ENCODE results near the gene LGALS9.
"Not testable (repeated sequence)": the region's sequence is repeated elsewhere in the genome, so short reads cannot be mapped to it uniquely, and the experiment has no call there.

LGALS9 gene

DNA sequence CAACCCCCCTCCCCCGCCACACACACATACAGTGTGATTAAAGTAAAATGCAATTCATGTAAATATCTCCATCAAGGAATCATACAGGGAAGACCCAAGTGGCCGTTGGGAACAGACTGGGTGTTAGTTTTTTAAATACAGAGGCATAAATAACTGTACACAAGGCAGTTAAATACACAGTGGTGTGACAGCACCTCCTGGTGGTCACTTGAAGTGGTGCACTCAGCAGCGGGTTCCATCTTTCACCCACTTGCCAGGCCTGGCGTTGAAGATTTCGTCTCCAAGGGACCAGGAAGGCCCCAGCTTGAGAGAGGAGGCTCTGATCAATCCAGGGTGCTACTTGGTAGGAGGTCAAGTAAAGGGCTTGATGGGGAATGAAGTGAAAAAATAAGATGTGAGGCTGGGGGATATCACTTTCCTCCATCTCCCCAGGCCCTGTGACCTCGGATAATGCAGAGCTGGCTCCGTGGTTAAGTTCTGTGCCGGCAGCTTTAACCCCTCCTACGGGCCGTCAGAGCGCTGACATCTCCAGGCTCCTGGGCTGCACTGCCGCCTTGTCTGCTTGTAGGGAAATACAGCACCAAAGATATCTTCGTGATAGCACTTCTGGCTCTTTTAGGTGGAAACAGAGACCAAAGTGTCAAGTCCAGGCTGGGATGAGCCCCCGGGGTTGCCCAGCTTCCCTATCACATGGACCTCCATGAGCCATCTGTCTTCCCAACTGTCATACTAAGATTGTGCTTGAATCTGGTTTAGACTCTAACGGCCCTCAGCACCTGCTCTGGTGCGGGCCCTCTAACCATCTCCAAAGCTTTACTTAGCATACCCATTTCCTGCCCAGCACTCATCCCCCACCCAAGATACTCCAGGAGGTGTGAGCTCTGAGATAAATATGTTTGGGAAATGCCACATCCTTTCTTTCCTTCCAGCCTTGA, 20.7 kb downstream of the LGALS9 start:
- FAIRE-seq (no peak), DNase-seq (ENCODE audit: low spot score) (no peak)

DNA sequence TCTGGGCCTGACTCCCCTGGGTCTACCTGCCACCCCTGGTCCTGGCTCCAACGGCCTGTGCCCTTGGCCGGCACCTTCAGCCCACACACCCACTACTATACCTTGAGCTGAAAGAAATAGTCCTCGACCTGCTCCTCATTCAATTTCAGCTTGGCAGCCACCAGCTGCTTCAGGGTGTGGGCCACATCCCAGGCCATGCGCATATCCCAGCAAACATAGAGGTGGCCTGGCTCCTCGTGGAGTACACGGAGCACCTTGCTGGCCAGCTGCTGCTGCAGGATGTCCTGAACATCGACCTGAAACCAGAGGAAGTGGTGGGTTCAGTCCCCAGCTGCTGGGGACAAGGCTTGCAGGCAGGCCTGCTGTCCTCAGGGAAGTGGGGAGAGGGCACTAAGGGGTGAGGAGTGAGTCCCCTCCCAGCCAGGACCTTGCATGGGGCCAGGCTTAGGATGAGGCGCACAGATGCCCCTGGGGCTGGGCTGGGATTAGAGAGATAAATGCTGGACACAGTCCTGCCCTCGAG, 22.5 kb downstream of the LGALS9 start:
- not testable (repeated sequence) for FAIRE-seq; DNase-seq (ENCODE audit: low spot score)

DNA sequence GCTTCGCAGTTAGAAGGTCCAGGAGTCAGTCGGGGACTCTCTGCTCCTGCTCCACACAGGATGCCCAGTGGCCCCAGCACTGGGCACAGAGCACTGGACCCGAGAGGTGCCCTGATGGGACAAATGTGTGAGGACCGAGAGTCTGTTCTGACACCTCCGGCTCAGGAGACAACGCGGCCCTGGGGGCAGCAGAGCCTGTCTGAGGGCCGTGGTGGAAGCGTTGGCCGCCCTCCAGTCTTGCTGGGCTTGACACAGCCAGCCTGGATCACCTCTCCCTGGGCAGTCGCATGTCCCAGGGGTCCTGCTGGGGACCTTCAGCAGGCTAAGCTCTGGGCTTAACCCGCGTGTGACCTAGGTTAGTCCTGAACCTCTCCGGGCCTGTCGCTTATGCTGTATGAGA, 23.1 kb downstream of the LGALS9 start:
- no peak for FAIRE-seq
- DNase-seq (ENCODE audit: low spot score): no peak

DNA sequence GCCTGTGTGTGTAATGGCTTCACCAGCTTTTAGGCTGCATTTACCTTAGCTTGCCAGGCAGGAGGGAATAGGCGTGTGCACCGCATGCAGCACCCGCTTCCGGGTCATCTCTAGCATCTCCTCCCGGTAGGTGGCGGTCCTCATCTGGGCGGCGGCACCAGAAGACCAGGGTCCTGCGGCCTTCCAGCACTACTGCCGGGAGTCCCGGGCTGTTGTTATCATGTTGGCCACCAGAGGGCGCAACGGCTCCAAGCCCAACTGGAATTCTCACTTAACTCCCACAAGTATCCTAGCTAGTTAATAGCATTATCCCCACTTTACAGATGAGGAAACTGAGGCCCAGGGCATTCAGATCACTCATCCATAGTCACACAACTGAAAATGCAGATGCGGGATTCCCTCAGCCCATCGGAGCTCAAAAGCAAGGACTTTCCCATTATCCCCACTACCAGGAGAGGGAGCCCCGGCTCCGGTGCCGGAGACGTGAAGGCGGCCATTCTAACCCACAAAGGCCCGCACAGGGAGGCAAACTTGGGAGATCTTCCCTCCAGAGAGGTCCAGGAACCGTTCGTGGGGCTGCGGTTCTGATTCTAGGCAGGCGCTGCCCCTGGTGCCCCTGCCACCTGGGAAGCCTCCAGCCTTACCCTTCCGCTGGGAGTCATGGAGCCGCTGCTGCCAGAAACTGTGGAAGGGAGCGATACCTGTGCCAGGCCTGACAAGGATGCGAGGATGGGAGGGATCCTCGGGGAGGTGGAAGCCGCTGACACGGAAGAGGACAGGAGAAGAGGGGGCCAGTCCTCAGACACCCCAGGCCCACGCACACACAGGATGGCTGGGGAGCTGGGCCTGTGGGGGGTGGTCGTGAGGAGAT, 23.9 kb downstream of the LGALS9 start:
- DNase-seq (ENCODE audit: low spot score) (peak; percentile 90), FAIRE-seq (no peak)

DNA sequence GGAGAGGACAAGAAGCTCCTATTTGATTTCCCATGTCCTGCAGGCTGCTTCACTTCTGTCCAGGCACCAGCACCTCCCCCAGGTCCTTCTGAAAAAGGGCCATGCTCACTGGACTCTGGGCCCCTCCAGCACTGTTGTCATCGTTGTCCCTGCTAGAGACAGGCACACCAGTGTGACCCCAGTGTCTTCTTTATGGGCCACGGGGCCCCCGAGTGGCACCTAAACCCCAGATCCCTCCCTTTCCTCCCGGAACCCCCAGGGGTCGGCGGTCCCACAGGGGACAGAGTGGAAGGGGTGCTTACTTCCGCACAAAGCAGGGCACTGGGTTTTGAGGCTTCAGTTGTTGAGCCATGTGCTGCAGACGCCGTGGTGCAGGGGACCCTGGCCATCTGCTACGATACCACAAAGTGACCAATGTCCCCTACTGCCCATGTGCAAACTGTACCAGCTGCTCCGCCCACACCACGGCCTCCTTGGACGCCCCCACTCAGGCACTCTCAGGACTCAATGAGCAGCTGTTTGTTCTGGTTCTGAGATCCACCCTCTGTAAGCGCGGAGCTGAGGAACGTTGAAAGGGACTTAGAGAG, 24.6 kb downstream of the LGALS9 start:
- not testable (repeated sequence) for FAIRE-seq; DNase-seq (ENCODE audit: low spot score)

DNA sequence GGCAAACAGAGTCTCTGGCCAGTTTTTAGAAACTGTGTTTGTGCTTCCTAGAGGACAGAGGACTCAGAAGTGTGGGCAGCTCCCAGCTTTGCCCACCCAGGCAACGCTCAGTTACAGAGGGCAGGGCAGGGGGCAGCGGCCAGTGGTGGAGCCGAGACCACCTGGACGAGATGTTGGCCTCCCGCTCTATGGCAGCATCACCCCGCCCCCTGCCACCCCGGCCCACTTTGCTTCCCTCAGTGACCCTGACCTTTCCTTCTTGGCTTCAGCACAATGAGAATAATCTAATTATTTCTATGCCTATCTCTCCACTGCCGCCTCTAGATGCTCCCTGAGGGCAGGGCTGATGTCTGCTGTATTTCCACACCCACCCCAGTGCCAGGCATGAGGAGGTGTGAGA, 25.6 kb downstream of the LGALS9 start:
- FAIRE-seq; DNase-seq (ENCODE audit: low spot score): not testable (repeated sequence)

DNA sequence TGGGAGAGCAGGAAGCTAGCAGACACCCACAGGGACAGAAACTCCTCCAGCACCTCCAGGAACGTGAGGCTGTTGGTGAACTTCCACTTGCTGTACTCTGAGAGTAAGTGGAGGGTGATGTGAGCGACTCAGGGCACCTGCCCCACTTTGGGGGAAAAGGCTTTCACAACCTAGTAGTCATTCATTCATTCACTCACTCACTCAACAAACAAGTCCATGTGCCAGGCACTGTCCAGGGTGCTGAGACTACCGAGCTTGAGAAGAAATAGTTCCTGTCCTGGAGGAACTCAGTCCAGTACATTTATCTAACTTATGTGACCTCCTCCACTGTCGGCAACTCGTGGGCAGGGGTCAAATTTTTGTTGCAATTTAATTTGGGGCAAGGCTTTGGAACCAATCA, 26.6 kb downstream of the LGALS9 start:
- DNase-seq (ENCODE audit: low spot score) (no peak), FAIRE-seq (no peak)

DNA sequence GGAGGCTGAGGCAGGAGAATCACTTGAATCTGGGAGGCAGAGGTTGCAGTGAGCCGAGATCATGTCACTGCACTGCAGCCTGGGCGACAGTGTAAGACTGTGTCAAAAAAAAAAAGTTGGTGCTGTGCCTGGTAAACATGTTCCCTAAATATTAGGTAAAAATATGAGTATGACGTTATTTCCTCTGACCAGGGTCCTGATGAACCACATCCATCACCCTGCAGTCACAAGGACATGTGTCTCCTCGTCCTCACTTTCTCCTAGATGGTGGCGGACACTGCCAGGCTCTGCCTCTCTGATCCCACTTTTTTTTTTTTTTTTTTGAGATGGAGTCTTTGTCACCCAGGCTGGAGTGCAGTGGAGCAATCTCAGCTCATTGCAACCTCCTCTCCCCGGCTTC, 28.7 kb downstream of the LGALS9 start:
- DNase-seq (ENCODE audit: low spot score) (no peak), FAIRE-seq (no peak)

DNA sequence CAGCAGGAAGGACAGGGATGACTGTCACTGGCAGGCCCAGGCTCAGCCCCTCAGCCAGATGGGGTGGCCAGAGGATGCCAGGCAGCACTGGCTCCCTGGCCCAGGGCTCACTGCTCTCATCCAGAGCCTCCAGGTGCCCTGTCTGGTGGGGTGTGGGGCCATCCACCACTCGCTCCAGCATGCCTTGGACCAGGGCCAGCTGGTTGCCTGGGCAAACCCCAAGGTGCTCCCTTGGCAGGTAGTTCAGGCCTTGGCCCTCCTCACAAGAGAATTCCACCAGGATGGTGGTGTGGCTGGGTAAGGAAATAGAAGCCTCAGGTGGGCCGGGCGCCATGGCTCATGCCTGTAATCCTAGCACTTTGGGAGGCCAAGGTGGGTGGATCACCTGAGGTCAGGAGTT, 29.4 kb downstream of the LGALS9 start:
- no peak for FAIRE-seq
- no peak for DNase-seq (ENCODE audit: low spot score)

DNA sequence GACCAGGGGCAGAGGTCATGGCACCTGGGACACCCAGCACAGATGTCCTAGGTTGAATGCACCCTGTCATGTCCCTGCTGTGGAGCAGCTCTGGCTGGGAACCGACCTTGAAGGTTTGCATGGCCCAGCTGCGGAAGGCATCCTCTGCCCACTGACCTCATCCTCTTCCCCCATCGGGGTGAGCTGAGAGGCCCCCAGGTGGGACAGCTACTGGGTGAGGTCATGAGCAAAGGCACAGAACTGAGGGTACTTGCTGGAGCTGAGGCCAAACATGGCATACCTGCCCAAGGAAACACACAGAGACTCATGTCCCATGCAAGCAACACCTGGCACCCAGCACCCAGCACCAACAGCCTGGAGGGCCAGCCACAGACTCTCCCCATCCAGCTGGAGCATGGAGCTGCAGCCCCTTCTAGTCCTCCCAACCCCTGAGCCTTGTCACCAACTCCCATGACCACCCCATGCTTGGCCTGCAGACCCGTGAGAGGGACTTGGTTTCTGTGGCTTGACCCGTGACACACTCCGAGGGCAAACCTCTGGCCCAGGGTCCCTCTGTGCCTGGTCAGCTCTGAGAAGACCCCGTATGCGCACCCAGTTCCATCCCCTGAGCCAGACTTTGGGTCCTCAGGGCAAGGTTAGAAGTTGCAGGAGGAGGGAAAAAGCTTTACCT, 33.1 kb downstream of the LGALS9 start:
- no peak for FAIRE-seq
- no peak for DNase-seq (ENCODE audit: low spot score)

DNA sequence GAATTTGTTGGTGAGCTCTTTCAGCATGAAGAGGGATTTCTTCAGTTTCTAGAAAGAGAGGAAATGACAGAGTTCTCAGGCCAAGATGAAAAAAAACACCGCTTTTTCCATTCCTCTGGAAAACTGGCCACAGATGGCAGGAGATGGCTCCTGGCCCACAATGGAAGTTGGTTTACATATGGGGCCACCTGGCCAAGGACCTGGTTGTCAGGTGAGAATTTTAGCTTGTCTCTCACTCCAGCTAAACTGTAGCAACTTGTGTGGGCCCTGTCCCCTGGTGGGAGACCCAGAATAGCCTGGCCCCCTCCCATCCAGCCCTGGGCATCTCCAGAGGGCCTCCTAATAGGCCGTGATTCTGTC, 33.6 kb downstream of the LGALS9 start:
- no peak for FAIRE-seq

DNA sequence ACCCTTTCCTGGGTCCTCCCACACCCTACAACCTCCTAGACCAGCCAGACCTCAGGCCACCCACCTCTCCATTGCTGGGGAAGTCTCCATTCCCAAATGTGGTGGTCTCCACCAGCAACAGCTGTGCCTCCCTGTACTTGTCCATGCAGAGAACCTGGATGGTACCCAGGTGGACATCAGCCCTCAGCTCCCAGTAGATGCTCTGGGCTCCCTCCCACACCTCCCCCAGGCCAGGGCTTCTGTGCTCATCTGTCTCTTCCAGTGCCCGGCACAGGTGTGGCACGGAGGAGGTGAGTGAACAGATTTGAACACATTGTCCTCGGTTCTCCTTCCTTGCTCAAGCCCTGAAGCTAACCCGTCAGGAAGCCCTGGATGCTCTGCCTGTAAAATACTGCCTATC, 34.6 kb downstream of the LGALS9 start:
- no peak for FAIRE-seq
- no peak for DNase-seq (ENCODE audit: low spot score)

More for the DNA sequence above, 33.6 kb downstream of the LGALS9 start:
- no peak for DNase-seq (ENCODE audit: low spot score)

DNA sequence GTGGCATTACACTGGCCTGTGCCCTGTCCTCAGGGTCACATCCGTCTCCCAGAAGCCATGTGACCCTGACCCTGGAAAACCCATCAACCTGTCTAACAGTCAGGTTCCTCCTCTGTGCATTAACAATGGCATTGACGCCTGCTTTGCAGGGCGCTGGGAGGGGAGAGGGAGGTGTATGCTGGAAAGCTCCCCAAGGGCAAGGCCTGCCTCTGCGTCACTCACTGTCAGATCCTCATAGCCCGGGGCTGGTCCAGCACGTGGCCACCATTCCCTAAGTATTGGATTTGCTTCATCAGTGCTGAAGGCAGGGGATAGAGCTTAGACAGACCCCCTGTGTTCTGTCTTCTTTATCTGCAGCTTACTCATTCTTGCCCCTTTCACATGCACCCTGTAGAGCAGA, 35.3 kb downstream of the LGALS9 start:
- peak; percentile 66 for FAIRE-seq
- DNase-seq (ENCODE audit: low spot score): not testable (repeated sequence)

DNA sequence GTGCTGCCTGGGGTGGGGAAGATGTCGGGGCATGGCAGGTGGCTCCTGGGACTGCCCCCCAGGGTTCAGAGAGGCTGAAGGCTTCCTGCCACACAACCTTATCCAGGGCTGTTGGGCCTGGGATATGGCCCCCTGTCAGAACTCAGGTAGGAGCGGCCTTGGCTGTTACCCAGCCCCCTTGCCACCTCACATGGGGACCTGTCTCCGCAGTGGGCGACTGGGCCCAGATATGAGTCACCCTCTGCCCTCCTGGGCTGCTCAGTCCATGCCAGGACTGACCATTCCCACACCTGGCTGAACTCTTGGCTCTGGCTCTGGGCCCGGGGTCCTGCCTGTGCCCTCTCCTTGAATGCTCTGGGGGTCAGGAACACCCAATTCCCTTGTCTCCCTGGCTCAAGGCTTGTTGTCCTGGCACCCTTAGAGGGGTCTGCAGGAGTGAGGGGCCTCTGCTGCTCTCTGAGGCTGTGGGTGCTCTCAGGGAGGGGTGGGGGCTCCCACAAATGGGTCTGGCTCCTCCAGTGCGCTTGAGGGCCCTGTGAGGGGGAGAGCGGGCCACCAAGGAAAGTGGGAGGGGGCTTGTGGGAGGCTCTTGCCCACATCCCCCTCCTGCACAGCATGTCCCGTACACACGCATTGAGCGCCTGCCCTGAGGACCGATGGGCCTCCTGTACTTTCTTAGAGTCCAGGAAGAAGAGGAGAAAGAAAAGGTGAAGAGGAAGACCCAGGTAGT, 36.0 kb downstream of the LGALS9 start:
- DNase-seq (ENCODE audit: low spot score) (no peak), FAIRE-seq (no peak)

DNA sequence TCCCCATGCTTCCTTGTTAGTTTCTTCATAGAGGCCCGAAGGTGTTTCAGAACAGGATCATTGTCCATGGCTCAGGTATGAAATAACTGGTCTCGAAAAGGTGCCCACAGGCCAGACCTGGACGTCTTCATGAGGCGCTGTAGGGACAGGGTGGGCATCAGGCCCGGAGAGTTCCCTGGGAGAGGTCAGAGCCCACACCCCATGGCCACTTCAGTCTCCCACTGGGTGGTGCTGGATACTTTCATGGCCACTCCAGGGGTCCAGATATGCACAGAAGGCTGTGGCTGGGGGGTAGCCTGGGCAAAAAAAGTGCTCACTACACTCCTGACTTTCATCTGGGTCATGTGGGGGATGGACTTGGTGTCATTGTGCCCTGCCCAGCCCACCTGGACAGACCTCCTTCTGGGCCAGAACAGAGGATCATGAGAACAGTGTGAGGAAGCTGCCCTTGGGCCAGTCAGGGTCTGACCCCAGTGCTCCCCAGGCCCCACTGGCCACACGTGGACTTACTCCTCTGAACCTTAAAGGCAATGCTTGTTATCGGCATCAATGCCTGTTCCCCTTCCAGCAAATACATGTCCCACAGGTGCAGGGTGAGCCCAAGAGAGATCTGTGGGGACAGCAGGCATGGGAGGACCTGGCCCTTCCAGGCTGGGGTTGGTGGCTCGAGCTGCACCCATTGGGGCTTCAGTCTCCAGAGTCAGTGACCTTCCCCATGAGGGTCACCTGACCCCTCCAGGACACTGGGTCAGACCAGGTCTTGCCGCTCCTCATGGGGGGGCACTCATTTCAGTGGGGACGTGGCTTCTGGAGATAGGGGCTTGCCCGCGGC, 36.9 kb downstream of the LGALS9 start:
- FAIRE-seq: no peak
- no peak for DNase-seq (ENCODE audit: low spot score)

DNA sequence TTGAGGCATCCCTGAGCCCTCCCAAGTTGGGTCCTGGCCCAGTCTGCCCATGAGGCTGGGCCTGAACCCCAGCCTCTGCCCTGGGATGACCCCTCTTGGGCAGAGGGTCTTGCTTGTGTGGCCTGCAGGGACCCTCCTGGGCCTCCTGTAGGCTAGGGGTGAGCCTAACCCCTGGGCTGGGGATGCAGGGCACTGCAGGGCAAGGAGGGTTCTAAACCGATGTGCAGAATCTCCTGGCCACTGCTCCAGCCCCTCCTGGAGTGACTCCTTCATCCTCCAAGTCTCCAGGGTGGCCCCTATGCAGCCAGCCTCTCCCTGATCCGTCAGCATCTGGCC, 37.5 kb downstream of the LGALS9 start:
- DNase-seq (ENCODE audit: low spot score): no peak
- no peak for FAIRE-seq

DNA sequence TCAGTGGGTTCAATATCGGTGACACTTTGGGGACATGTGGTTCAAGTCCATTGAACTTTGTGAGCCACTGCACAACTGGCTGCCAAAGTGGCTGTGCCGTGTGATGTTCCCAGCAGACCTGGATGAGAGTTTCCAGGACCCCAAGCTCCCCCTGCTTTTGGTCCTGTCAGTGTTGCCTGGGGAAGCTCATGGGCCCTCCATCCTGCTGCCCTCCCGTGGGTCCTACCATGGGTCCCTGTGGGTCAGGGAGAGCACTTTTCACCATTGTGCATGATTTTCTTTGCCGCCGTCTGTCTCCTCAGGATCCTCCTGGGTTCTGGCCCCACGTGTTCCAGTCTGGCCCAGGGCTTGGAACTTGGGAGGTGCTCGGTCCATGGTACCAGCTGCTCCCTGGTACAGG, 38.1 kb downstream of the LGALS9 start:
- no peak for DNase-seq (ENCODE audit: low spot score)
- FAIRE-seq: no peak

DNA sequence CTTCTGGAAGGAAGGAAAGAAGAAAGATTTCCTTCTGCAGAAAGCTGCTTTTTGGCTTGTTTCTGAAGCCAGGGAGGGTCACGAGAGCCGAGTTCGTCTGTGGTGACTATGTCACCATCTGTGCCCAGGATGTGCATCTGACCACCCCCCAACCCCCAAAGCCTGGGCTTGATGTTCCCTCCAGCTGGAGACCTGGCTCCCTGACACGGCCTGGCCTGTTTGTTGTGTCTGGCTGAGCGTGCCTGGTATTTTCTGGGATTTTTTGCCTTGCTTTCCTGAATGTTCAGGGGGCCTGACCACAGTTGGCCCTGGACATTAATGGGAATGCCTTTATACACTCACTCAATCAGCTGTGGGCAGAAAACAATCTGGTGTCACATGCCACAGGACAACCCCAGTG, 38.9 kb downstream of the LGALS9 start:
- no peak for FAIRE-seq
- no peak for DNase-seq (ENCODE audit: low spot score)

DNA sequence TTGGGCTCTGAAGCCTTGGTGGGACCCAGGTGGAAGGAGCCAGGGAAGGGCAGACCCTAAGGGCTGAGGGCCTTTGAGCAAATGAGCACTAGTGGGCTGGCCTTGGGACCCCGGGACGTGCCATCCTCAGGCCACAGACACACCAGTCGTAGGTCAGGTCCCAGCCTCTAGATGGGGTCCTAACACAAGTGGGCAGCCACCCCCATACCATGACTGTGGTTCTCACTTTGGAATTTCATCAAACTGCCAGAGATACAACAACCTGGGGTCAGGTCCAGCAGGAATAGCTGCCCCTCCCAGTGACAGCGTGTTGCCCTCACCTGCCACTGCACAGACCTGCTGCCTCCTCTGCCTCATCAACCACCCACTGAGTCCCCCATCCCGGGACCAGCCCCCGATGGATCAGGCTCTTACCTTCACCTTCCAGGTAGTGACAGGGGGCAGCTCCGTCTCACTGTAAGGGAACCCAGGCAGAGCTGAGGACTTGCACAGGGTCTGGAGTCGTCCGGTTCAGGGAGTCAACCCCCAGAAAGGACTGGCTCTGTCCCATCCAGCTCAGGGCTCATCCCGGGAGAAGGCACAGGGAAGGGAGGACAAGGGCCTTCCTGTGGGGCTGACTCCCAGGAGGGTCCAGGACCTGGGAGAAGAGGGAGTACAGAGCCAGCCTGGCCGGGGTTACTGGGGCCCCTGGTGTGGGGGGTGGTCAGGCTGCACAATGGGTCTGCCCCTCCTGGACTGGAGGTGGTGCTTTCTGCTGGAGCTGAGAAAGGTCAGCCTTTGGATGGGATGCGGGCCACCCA, 40.0 kb downstream of the LGALS9 start:
- no peak for FAIRE-seq
- DNase-seq (ENCODE audit: low spot score): no peak
